Mesodermal cell (in vitro differentiated cells): Measurements from ENCODE around the gene FAM229B.
"Not testable (repeated sequence)": the region's sequence is repeated elsewhere in the genome, so short reads cannot be mapped to it uniquely, and the experiment has no call there.

Experiments used
- H3K27ac ChIP-seq: 2 replicates; pipeline ENCODE4 v1.7.0; 2013; ENCODE audit warnings: mild to moderate bottlenecking, low read depth, low read length, moderate library complexity; ENCODE audit not compliant: severe bottlenecking
- H3K36me3 ChIP-seq: 2 replicates; pipeline ENCODE4 v1.7.1; 2013; ENCODE audit warnings: mild to moderate bottlenecking, low read length, moderate library complexity; ENCODE audit not compliant: control insufficient read depth, insufficient read depth
- H3K4me1 ChIP-seq: one replicate; pipeline ENCODE4 v1.7.1; 2013; ENCODE audit warnings: mild to moderate bottlenecking, low read length; ENCODE audit not compliant: insufficient read depth, control insufficient read depth, poor library complexity, severe bottlenecking
- H3K4me3 ChIP-seq: 2 replicates; pipeline ENCODE4 v1.7.0; 2013; ENCODE audit warnings: low read length, control low read depth, mild to moderate bottlenecking; ENCODE audit not compliant: insufficient read depth, poor library complexity, severe bottlenecking; ENCODE audit errors: extremely low read depth
- H3K9me3 ChIP-seq: 2 replicates; pipeline ENCODE4 v1.7.1; 2013; ENCODE audit warnings: mild to moderate bottlenecking, low read length, moderate library complexity; ENCODE audit not compliant: control insufficient read depth
- WGBS, 2 experiments: methylation state at CpG; one replicate each; pipeline ENCODE4 v1.1.5; 2013; ENCODE audit warnings: missing lambda C conversion rate in 2 of 2; ENCODE audit not compliant: insufficient coverage in 2 of 2; 5-methylcytosine and 5-hydroxymethylcytosine counted together

Gene FAM229B

DNA sequence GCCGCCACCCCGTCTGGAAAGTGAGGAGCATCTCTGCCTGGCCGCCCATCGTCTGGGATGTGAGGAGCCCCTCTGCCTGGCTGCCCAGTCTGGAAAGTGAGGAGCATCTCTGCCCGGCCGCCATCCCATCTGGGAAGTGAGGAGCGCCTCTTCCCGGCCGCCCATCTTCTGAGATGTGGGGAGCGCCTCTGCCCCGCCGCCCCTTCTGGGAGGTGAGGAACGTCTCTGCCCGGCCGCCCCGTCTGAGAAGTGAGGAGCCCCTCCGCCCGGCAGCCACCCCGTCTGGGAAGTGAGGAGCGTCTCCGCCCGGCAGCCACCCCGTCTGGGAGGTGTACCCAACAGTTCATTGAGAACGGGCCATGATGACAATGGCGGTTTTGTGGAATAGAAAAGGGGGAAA, 39.9 kb upstream of the FAM229B start:
- 94 to 98% methylated on average over 8 to 10 of the region's 25 CpGs for WGBS, 2 experiments
- H3K4me3 ChIP-seq, H3K9me3 ChIP-seq, H3K27ac ChIP-seq, H3K4me1 ChIP-seq, H3K36me3 ChIP-seq: not testable (repeated sequence)

GRCh38 chr6:112049026-112049799, 38.2 kb upstream of the FAM229B start:
- no peak overlapping the region for H3K4me3 ChIP-seq
- WGBS, 2 experiments = 70 to 85% methylated on average over 3 to 4 of the region's 6 CpGs
- H3K4me1 ChIP-seq = no peaks in the 10 kb centered on the region

GRCh38 chr6:112049996-112050395, 37.4 kb upstream of the FAM229B start:
- Histone ChIP-seq H3K4me3 (no peak overlapping the region), H3K9me3 (no peaks in the 10 kb centered on the region), H3K27ac (no peak overlapping the region), H3K4me1 (no peaks in the 10 kb centered on the region), H3K36me3 (no peaks in the 10 kb centered on the region)
- 90 to 97% methylated on average over 5 to 7 of the region's 7 CpGs for WGBS, 2 experiments

More at GRCh38 chr6:112049026-112049799, 38.2 kb upstream of the FAM229B start:
- Histone ChIP-seq H3K27ac (no peak overlapping the region), H3K36me3 (no peaks in the 10 kb centered on the region), H3K9me3 (no peaks in the 10 kb centered on the region)

- Histone ChIP-seq H3K4me3 (no peak overlapping the region), H3K4me1 (no peaks in the 10 kb centered on the region), H3K9me3 (no peaks in the 10 kb centered on the region), H3K27ac (no peak overlapping the region), H3K36me3 (no peaks in the 10 kb centered on the region)
- WGBS, 2 experiments = 100% methylated on average over 1 to 4 of the region's 5 CpGs
Observed at GRCh38 chr6:112050429-112050828, 37.0 kb upstream of the FAM229B start.

- WGBS, 2 experiments = 100% methylated on average over 1 of the region's 4 CpGs
- H3K4me3 ChIP-seq, H3K4me1 ChIP-seq, H3K9me3 ChIP-seq, H3K36me3 ChIP-seq, H3K27ac ChIP-seq: not testable (repeated sequence)
Observed at GRCh38 chr6:112051251-112051740, 36.1 kb upstream of the FAM229B start.

DNA sequence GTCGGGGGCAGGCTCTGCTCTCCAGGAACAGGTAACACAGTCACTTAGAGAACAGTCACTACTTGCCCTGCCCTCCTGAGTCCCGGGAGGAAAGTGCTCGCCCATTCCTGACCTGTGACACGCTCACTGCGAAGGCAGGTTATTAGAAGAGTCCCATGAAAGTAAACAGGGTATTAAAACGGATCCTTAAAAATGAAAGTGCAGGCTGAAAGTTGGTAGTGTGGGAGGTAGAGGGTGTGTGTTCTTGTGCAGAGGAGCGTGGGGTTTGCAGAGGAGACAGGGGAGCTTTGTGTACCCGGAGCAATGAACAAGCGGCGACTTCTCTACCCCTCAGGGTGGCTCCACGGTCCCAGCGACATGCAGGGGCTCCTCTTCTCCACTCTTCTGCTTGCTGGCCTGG, 33.4 kb upstream of the FAM229B start, which contains the start of gene CCN6:
Gene CCN6 (plus strand): TSS at position 104 of the 400 bp plus-strand sequence. CDS start 254 bp downstream, at position 358.
- WGBS, 2 experiments = 90 to 93% methylated on average over 11 of the region's 12 CpGs

DNA sequence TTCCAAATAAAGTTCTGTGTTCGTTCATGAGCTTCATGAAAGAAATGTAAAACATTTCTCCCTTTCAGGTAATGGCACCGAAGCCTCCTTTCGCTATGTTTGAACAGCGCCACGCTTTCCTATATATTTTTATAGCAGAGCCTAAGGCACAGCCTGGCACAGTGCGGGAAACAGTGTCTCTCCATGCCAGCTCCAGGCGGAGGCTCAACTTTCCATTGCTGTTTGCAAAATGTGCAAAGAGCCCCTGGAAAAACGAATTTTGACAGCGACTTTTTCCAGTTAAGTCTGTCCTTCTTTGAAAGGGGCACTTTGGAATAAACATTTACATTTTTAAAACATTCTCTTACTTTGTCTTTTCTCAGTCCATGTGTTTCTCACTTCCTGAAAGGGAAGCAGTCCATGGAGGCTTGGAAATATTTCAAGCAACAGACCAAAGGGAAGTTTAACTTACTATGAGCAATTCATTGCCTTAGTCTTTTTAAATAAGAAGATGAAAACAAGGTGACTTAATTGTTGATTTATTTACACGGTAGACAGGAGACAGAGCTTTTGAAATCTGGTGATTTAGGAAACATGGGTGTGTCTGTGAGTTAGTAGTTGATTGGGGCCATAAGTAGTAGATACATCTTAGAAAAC, 32.7 kb upstream of the FAM229B start:
- 84 to 89% methylated on average over 7 to 10 of the region's 10 CpGs for WGBS, 2 experiments
- Histone ChIP-seq H3K4me1 (no peaks in the 10 kb centered on the region), H3K4me3 (no peak overlapping the region), H3K9me3 (no peaks in the 10 kb centered on the region), H3K27ac (no peak overlapping the region), H3K36me3 (no peaks in the 10 kb centered on the region)

More for the DNA sequence above, 33.4 kb upstream of the FAM229B start, which contains the start of gene CCN6:
- no peak within 1 kb of the TSS for H3K4me3 ChIP-seq
- H3K9me3 ChIP-seq = no peaks in the 10 kb centered on the region
- no peaks in the 10 kb centered on the region for H3K4me1 ChIP-seq
- H3K36me3 ChIP-seq = no peaks in the 10 kb centered on the region
- H3K27ac ChIP-seq = no peak within 1 kb of the TSS

DNA sequence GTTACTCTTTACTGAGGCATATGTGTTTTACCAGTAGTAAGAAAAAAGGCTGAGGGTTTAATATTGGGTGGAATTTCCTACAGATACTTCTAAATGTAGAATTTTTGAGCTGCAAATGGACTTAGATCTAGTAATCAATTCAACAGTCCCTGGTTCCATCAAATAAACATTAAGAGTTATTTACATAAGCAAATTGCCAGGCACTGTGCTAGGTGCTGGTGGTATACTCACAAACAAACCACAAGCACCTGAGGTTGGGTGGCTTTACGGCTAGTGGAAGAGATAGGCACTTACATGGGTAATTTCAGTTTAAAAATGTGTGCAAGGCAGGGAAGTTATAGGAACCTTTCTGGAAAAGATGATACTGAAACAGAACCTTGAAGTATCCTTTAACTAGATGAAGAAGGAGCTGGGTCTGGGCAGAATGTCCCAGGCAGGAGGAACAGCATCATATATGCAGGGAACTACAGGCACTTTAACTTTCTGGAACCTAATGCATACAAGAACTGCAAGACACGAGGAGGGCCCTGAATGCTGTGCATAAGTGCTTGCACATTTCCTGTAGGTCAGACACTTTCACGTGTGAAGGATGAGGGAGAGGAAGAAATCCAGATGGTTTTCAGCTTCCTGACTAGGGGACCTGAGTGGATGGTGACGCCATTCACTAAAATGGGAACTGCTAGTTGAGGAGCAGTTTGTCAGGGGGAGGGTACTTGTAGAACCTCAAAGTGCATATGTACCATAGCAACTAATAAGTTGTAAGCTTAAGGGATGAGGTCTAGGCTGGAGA, 29.0 kb upstream of the FAM229B start:
- Histone ChIP-seq H3K27ac (no peak overlapping the region), H3K9me3 (no peaks in the 10 kb centered on the region), H3K4me3 (no peak overlapping the region), H3K36me3 (no peaks in the 10 kb centered on the region), H3K4me1 (no peaks in the 10 kb centered on the region)
- 66 to 95% methylated on average over 3 of the region's 4 CpGs for WGBS, 2 experiments

DNA sequence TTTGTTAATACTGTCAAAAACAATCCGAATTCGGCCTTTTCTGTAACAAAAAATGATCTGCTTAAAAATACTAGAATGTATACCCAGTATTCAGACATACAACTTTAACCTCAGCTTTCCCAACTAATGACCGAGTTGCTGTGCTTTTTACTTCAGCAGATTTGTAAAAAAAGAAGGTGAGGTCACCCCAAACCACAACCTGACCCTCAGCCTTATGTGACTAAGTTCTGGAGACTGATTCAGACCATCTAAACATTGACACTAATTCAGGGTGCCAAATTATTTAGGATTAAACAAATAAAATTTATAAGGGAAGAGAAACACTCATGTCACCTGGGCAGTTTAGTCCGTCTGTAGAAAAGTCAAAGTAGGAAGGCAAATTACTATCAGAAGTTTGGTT, 25.8 kb upstream of the FAM229B start:
- H3K4me1 ChIP-seq = no peaks in the 10 kb centered on the region
- 86 to 88% methylated on average over 1 to 3 of the region's 4 CpGs for WGBS, 2 experiments
- no peaks in the 10 kb centered on the region for H3K36me3 ChIP-seq
- no peak overlapping the region for H3K4me3 ChIP-seq
- H3K9me3 ChIP-seq = no peaks in the 10 kb centered on the region
- H3K27ac ChIP-seq = no peak overlapping the region

GRCh38 chr6:112062966-112063365, 24.4 kb upstream of the FAM229B start:
- WGBS, 2 experiments = 67 to 100% methylated on average over 1 of the region's 3 CpGs
- Histone ChIP-seq H3K4me3 (no peak overlapping the region), H3K36me3 (no peaks in the 10 kb centered on the region), H3K27ac (no peak overlapping the region), H3K9me3 (no peaks in the 10 kb centered on the region), H3K4me1 (no peaks in the 10 kb centered on the region)
